NCI-H748 (cell line): Measurements from ENCODE around the gene SP2.

Source experiments
- DNase-seq: peaks from one replicate; lab custom pipeline; 2025; ENCODE audit not compliant: unreplicated experiment; lab: John Stamatoyannopoulos, UW

SP2 gene

GRCh38 chr17:47948706-47949196 is 52.7 kb downstream of the SP2 start:
- no peak for DNase-seq

GRCh38 chr17:47949197-47949759 is 53.2 kb downstream of the SP2 start:
- DNase-seq = peak; percentile 86

- DNase-seq = no peak
Observed at GRCh38 chr17:47949946-47950345, 53.9 kb downstream of the SP2 start.

GRCh38 chr17:47950448-47950847 is 54.4 kb downstream of the SP2 start:
- DNase-seq = no peak

- DNase-seq = no peak
Observed at GRCh38 chr17:47952171-47953021, 56.4 kb downstream of the SP2 start.

GRCh38 chr17:47953909-47954308 is 57.9 kb downstream of the SP2 start:
- DNase-seq = no peak

- no peak for DNase-seq
Observed at GRCh38 chr17:47955497-47956461, 59.7 kb downstream of the SP2 start.

- peak; percentile 73 for DNase-seq
Observed at GRCh38 chr17:47956791-47957590, 61.0 kb downstream of the SP2 start.

- peak; percentile 99 for DNase-seq
Observed at GRCh38 chr17:47957591-47958490, 61.8 kb downstream of the SP2 start, which contains the start of gene PRR15L. TSS of gene PRR15L (minus strand) at chr17:47957883. CDS start at chr17:47953234, 4,649 bp downstream.

GRCh38 chr17:47959825-47960655 is 64.0 kb downstream of the SP2 start:
- DNase-seq = peak; percentile 91

- DNase-seq = no peak
Observed at GRCh38 chr17:47961406-47961805, 65.4 kb downstream of the SP2 start.

GRCh38 chr17:47962901-47963300 is 66.9 kb downstream of the SP2 start:
- DNase-seq = no peak

- DNase-seq = no peak
Observed at GRCh38 chr17:47964856-47965255, 68.8 kb downstream of the SP2 start.

GRCh38 chr17:47966079-47966519 is 70.1 kb downstream of the SP2 start:
- DNase-seq = no peak

- DNase-seq = no peak
Observed at GRCh38 chr17:47967607-47968252, 71.7 kb downstream of the SP2 start.

- no peak for DNase-seq
Observed at GRCh38 chr17:47968836-47969235, 72.8 kb downstream of the SP2 start.

- no peak for DNase-seq
Observed at GRCh38 chr17:47969930-47970724, 74.1 kb downstream of the SP2 start.
